ENCODE measurements around the gene KIF2A.
A peak's percentile ranks its signal among the peaks of the same experiment; 100 is the strongest.
"Not testable (repeated sequence)": the region's sequence is repeated elsewhere in the genome, so short reads cannot be mapped to it uniquely, and the experiment has no call there.

Gene KIF2A

DNA sequence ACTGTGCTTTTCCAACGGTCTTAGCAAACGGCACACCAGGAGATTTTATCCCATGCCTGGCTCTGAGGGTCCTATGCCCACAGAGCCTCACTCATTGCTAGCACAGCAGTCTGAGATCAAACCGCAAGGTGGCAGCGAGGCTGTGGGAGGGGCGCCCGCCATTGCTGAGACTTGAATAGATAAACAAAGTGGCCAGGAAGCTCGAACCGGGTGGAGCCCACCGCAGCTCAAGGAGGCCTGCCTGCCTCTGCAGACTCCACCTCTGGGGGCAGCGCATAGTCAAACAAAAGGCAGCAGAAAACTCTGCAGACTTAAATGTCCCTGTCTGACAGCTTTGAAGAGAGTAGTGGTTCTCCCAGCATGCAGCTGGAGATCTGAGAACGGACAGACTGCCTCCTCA, 14.2 kb upstream of the KIF2A start:
- not testable (repeated sequence) for DNase-seq

DNA sequence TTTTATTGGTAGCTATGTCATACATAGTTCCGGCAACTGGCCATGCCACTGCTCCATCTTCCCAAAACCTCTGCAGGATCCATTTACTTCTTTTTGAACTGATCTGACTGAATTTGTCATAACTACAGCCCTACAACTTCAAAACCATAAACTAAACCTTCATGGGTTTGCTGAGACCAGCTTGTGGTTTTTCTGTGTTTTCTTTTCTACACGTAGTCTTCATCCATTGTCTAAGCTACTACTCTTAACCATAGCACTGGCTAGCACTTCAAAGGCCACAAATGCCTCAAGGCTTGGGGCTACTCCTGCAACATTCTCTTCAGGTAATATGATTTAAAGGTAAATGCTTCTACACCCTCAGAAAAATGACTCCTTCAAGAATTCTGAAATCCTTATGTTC, 9.0 kb upstream of the KIF2A start:
- no peak for DNase-seq

GRCh38 chr5:62298118-62298517, 7.9 kb upstream of the KIF2A start:
- DNase-seq, result no peak

DNA sequence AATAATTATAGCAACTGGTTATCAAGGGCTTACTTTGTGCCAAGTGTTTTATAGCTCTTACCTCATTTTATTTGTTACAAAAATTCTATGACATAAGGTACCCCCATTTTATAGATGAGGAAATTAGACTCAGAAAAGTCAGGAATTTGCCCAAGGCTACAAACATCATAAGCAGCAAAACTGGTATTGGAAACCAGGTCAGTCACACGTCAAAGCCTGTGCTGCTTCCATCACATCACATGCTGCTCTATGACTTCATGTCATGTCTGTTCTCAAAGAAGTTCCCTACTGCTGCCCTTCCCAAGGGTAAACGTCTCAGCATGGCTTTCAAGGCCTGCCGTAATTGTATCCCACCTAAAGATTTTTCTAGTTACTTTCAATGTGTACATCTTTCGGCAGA, 6.9 kb upstream of the KIF2A start:
- DNase-seq, result no peak

DNA sequence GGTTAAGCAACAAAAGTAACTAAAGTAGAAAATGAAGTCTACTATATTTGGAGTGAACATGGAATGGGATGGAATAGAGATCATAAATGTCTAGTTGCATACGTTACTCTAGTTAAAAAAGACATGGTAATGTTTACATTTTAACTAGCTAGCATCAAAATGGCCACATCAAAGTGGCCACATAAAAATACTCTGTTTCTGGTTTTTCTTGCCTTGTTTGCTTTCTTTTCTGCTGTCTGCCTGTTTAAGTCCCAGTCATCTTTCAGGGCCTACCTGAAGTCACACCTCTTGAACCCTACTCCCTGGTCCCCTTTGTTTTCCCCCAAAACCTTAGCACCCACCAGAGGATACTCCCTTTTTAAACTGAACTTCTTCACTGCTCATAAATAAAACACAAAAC, 6.4 kb upstream of the KIF2A start:
- no peak for DNase-seq

DNA sequence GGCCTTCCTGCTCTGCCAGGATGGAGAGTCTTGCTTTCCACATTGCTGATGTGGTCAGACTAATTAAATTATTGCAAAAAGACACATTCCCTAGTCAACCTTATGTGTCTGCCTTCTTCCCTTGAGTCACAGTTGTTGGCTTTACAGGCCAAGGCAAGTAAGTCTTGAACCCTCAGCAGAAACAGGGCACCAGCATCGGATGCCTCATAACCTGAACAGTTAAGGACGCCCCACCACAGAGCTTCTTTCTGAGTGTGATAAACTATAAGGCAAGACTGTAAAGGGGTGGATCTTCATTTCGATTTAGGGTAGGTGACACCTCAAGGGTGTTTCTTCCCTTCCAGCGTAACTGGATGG, 670 bp upstream of the KIF2A start:
- DNase-seq, result peak in 1 of 58 donors; percentile 46

DNA sequence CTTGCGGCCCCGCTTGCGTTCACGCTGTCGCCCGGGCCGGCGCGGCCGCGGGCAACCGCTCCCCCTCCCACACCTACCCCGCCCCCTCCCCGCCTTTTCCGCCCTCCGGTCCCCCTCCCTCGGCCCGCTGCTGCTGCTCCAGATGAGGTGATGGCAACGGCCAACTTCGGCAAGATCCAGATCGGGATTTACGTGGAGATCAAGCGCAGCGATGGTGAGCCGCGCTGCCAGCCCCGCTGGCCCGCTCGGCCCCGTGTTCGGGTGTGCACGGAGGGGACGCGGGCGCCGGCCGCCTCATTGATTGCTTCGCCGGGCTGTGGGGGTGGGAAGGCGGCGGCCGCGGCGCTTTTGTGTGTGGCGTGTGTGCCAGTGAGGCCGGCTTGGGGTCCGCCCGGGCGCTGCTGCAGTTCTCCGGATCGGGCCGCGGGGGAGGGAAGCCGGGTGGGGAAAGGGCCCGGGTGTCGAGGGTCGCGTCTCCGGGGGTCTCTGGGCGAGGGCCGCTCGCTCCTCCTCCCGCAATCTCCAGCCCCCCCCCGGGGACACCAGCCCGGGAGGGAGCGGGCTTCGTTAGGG, 403 bp downstream of the KIF2A start:
- DNase-seq, result peak in 36 of 58 donors; percentile 22 to 92 (median 73)

DNA sequence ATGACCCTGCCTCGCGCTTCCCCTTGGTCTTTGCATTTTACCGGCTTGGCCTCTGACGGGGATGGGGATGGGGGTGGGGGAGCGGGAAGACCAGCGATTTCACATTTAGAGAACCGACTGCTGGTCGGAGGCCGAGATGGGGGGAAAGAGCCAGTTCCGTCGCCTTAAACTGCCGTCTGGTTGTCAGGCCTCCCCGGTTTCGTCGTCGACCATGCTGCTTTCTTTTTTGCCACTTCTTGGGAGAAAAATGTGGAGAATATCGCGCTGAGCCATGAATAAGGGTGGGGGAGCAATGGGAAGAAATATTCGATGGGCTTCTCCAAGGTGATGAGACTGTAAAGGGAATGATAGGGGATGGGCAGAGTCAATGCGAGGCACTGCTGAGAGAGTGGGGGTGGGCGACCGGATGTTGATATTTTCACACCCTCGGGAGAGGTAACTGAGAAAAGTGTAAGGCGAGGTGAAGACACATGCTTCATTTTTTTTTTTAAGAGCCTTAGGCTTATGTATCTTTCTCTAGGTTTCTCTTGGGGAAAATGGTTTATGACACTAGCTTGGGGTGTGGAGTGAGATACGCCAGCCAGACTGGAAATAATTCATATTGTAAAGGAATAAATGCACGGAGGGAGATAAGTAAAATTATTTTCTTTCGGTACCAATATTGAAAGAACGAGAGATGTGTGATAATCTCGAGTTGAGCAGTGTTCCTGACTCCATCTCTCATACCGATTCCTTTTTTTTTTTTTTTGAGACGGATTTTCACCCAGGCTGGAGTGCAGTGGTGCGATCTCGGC, 1.1 kb downstream of the KIF2A start:
- DNase-seq, result peak in 36 of 58 donors; percentile 8 to 74 (median 45)

DNA sequence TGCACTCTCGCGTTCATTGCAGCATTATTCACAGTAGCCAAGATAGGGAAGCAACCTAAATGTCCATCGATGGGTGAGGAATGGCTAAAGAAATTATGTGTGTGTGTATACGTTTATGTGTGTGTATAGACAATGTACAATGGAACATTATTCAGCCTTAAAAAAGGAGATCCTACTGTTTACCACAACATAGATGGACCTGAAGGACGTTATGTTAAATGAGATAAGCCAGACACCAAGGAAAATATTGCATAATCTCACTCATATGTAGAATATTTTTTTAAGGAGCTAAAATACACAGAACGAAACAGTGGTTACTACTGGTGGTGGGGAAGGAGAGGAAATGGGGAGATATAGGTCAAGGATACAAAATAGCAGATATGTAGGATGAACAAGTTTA, 2.4 kb downstream of the KIF2A start:
- no peak for DNase-seq

DNA sequence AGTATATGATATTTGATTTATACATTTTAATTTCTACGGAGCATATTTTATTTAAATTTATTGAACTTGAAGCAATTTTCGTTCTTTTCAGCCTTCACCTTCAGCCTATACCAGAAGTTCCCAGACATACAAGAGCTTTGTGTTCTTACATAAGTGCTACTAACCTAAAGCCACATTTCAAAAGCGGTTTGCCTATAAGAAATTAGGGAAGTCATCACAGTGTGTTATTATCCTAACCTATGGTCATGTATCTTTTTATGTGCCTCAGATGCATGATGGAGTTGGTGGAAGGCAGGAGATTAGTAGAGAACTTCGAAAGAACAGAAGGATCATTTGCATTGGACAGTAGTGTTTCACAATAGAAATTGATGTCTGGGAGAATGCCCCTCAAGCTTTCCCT, 3.1 kb downstream of the KIF2A start:
- no peak for DNase-seq

GRCh38 chr5:62310426-62311143, 4.6 kb downstream of the KIF2A start:
- no peak for DNase-seq

DNA sequence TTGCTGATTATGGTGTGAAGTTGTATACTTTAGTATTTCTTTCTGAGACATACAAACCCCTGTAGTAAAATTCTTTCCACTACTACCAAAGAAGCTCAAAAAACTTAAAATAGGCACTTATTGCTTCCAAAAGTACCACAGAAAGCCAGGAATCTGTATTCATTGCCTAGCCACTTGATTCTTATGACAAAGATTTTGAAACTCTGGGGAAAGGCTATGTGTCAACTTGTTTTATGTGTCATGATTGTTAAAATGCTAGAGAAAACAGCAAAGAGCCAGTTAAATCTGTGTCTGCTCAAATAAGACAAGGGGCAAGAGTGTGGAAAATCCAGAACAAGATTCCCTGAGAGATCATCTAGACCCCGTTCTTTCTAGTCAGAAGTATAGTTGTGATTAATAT, 6.0 kb downstream of the KIF2A start:
- DNase-seq, result no peak

GRCh38 chr5:62312674-62313073, 6.7 kb downstream of the KIF2A start:
- no peak for DNase-seq

DNA sequence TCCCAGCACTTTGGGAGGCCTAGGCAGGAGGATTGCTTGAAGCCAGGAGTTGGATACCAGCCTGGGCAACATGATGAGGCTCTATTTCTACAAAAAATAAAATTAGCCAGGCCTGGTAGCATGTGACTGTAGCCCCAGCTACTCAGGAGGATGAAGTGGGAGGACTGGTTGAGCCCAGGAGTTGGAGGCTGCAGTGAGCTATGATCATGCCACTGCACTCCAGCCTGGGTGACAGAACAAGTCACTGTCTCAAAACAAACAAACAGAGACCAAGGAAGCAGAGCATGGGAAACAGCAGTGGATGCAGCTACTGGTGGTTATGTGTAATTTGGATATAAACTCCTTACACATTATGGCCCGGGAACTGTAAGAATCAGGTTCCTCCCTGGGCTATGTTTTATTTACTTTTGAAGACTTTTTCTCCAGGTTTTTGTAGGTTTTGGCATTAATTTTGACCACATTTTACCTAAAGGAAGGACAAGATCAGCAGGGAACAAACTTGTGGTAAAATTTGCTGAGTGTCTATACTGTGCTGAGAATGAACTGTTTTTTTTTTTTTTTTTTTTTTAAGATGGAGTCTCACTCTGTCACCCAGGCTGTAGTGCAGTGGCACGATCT, 8.3 kb downstream of the KIF2A start:
- DNase-seq, result no peak

GRCh38 chr5:62315376-62316175, 9.6 kb downstream of the KIF2A start:
- DNase-seq, result no peak

- DNase-seq, result no peak
Measured at GRCh38 chr5:62316176-62316502, 10.1 kb downstream of the KIF2A start.

GRCh38 chr5:62317810-62318209, 11.8 kb downstream of the KIF2A start:
- no peak for DNase-seq

DNA sequence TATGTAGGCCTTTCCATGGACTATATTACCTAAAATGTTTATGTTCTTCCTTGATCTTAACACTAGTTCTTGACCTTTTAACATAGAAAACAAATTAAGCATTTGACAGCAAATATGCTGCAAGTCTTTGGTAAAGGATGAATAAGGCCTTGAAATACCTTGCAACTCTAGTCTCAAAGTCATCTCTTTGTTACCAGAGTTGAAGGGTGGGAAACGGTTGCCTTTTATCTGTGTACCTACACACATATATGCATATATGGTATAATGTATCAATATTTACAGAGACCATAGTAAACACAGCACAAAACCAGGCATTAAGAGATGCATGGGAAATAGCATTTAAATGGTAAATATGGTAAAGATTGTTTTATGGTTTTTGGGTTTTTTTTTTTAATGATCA, 16.5 kb downstream of the KIF2A start:
- DNase-seq, result no peak

- no peak for DNase-seq
Measured at GRCh38 chr5:62326302-62326701, 20.3 kb downstream of the KIF2A start.

GRCh38 chr5:62326702-62327101, 20.7 kb downstream of the KIF2A start:
- no peak for DNase-seq

Data from anterior cingulate cortex (tissue), 58 donors.